ENCODE results near the gene ADAMTS5.

Gene ADAMTS5

GRCh38 chr21:26925122-26925521 lies 41.8 kb downstream of the ADAMTS5 start:
- DNase-seq (ENCODE audit: low spot score): no peak
- in situ Hi-C loops (cut with MboI; ENCODE audit: low pct_unique_long_range_greater_than_20kb, low sequenced_read_pairs, unreplicated experiment): no loop called here
- no peak for TF ChIP-seq CTCF (IDR thresholded peaks at IDR 0.05; ENCODE audit: extremely low read depth, insufficient read depth, missing control alignments)

DNA sequence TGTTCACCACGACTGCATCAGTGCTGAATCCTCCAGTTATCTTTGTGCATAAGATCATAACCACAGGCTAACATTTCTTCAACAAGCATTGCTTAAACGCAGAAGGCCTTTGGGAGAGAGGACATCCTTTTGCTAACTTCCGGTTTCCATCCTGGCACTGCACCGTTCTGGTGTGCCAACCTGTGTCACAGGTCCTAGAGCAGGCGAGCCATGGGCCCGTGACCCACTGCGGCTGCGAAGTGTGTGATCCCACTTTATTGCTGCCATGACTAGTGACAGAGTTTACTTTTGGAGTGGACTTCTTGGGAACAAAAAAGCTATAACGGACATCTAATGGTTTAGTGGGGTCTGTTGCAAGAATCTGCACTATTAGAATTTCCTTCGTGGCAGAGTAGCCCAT lies 42.9 kb downstream of the ADAMTS5 start:
- DNase-seq (ENCODE audit: low spot score): no peak
- in situ Hi-C loops (cut with MboI; ENCODE audit: low pct_unique_long_range_greater_than_20kb, low sequenced_read_pairs, unreplicated experiment): no loop called here
- no peak for TF ChIP-seq CTCF (IDR thresholded peaks at IDR 0.05; ENCODE audit: extremely low read depth, insufficient read depth, missing control alignments)

GRCh38 chr21:26920055-26920454 lies 46.8 kb downstream of the ADAMTS5 start:
- in situ Hi-C loops (cut with MboI; ENCODE audit: low pct_unique_long_range_greater_than_20kb, low sequenced_read_pairs, unreplicated experiment): no loop called here
- TF ChIP-seq CTCF (IDR thresholded peaks at IDR 0.05; ENCODE audit: extremely low read depth, insufficient read depth, missing control alignments): no peak
- DNase-seq (ENCODE audit: low spot score): no peak

GRCh38 chr21:26918323-26919079 lies 48.4 kb downstream of the ADAMTS5 start:
- no peak for TF ChIP-seq CTCF (IDR thresholded peaks at IDR 0.05; ENCODE audit: extremely low read depth, insufficient read depth, missing control alignments)
- in situ Hi-C loops (cut with MboI; ENCODE audit: low pct_unique_long_range_greater_than_20kb, low sequenced_read_pairs, unreplicated experiment): no loop called here
- DNase-seq (ENCODE audit: low spot score): no peak

DNA sequence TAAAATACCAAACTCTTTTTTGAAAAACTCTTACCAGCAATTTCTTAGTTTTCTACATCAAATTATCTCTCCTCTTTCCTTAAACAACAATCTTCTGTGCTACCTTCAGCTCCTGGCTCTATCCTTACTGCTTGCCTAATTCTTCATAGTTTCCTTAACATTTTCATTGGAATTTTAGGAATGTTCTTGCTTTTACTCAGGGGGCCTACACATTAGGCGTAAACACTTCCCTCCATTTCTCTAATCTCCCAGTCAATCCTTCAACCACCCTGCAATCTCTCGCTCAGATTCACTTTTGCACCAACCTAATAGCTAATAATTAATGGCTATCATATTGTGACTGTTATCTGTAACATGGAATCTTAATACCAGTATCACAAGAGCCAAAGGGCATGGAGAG lies 50.1 kb downstream of the ADAMTS5 start:
- no peak for DNase-seq (ENCODE audit: low spot score)
- in situ Hi-C loops (cut with MboI; ENCODE audit: low pct_unique_long_range_greater_than_20kb, low sequenced_read_pairs, unreplicated experiment): no loop called here
- TF ChIP-seq CTCF (IDR thresholded peaks at IDR 0.05; ENCODE audit: extremely low read depth, insufficient read depth, missing control alignments): no peak

DNA sequence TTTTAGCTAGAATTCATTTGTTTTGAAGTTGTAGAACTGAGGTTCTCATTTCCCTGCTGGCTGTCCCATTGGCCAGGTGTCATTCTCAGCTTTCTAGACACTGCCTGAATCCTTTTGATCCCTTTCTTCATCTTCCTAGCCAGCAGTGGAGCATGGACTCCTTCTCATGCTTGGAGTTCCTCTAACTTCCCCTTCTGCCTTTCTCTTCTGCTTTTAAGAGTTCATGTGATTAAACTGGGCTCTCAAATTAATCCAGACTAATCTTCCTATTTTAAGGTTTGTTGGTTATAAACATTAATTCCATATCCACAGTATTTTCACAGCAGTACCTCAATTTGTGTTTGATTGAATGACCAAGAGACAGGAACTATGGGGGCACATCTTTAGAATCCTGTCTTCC lies 52.3 kb downstream of the ADAMTS5 start:
- TF ChIP-seq CTCF (IDR thresholded peaks at IDR 0.05; ENCODE audit: extremely low read depth, insufficient read depth, missing control alignments): no peak
- in situ Hi-C loops (cut with MboI; ENCODE audit: low pct_unique_long_range_greater_than_20kb, low sequenced_read_pairs, unreplicated experiment): no loop called here
- no peak for DNase-seq (ENCODE audit: low spot score)
